Mucosa of rectum (tissue), 2 donors: Measurements from ENCODE around the gene TMEM184A.

Source experiments
- H3K27ac ChIP-seq, 2 donors: one replicate each; pipeline ENCODE4 v1.7.0; 2013; ENCODE audit warnings: inconsistent platforms in 2 of 2, low read depth in 2 of 2, low read length in 2 of 2
- H3K27me3 ChIP-seq, 2 donors: one replicate each; pipeline ENCODE4 v1.7.0; 2013; ENCODE audit warnings: low read length in 2 of 2; ENCODE audit not compliant: control insufficient read depth in 2 of 2, insufficient read depth in 2 of 2
- H3K36me3 ChIP-seq, 2 donors: one replicate each; pipeline ENCODE4 v1.7.0; 2013; ENCODE audit warnings: low read length in 2 of 2; ENCODE audit not compliant: control insufficient read depth in 2 of 2, insufficient read depth in 2 of 2
- H3K4me1 ChIP-seq, 2 donors: one replicate each; pipeline ENCODE4 v1.7.0; 2013; ENCODE audit warnings: low read length in 2 of 2, mild to moderate bottlenecking in 1 of 2; ENCODE audit not compliant: control insufficient read depth in 2 of 2, insufficient read depth in 2 of 2
- H3K4me3 ChIP-seq, 2 donors: one replicate each; pipeline ENCODE4 v1.7.0; 2013; ENCODE audit warnings: low read length in 2 of 2
- H3K9ac ChIP-seq, 2 donors: one replicate each; pipeline ENCODE4 v1.7.0; 2013; ENCODE audit warnings: low read length in 2 of 2, low read depth in 1 of 2, mild to moderate bottlenecking in 1 of 2
- H3K9me3 ChIP-seq, 2 donors: one replicate each; pipeline ENCODE4 v1.7.0; 2013; ENCODE audit warnings: low read length in 2 of 2; ENCODE audit not compliant: control insufficient read depth in 2 of 2
- donor health status: healthy.
- donor health status: Normal muscosa, but diverticular disease.

The TMEM184A gene

DNA sequence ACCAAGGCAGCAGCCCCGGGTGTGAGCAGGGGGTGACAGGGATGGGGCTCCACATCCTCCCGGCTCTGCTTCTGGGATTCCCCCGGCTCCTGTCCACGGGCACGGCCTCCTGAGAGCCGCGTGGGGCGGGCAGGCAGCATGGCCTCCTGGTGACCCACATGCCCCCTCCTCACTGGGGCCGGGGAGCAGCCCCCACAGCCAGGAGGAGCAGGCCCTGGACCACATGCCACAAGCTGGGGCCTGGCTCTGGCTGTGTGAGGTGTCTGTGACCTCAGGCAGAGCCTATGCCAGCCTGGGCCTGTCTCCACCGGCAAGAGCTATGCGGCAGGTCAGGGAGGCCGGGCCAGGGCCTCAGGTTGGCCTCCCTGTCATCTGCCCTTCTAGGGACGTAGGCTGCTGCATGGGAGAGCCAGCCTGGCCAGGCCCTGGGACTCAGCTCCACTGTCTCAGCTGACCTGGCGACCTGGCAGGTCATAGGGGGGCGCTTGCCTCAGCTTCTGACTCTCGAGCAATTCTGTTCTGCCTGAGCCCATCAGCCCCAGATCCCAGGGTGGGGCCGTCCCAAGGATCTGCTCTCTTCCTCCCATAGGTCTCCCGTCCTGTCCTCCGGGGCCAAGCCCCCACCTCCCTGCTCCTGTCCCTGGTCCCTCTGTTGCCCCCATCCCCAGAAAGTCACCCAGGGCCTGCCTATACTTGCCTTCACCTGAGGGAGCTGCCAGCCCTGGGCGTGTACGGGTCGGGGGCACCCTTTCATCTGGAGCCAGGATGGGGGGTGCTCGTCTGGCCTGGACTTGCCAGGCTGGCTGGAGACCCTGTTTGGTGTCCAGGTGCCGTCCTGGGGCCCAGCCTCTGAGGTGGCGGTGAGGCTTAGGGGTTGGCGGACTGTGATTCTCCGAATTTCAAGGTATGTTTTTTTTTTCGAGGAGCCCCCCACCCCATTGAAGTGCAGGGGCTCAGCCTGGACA is 3.9 kb upstream of the TMEM184A start:
- Histone ChIP-seq H3K9me3 (no peaks in the 10 kb centered on the region), H3K4me3 (no peak overlapping the region), H3K4me1 (peaks cover 25 to 38% of the 10 kb centered on the region in 2 donors), H3K27me3 (no peaks in the 10 kb centered on the region), H3K36me3 (no peaks in the 10 kb centered on the region), H3K9ac (peak overlapping the region in 1 of 2 donors; percentile 48), H3K27ac (peak overlapping the region in 1 of 2 donors; percentile 32)

- H3K9ac ChIP-seq: peak overlapping the region in 1 of 2 donors; percentile 48
- no peak overlapping the region for H3K4me3 ChIP-seq
- H3K27ac ChIP-seq: peak overlapping the region; percentile 52 to 71
- no peaks in the 10 kb centered on the region for H3K27me3 ChIP-seq
- H3K4me1 ChIP-seq: peaks cover 26 to 44% of the 10 kb centered on the region in 2 donors
- no peaks in the 10 kb centered on the region for H3K36me3 ChIP-seq
- no peaks in the 10 kb centered on the region for H3K9me3 ChIP-seq
Observed at GRCh38 chr7:1558841-1559625, 3.0 kb upstream of the TMEM184A start.

- Histone ChIP-seq H3K4me3 (no peak overlapping the region), H3K4me1 (peaks cover 26 to 44% of the 10 kb centered on the region in 2 donors), H3K9ac (peak overlapping the region in 1 of 2 donors; percentile 19), H3K9me3 (no peaks in the 10 kb centered on the region), H3K27ac (peak overlapping the region; percentile 52 to 71), H3K27me3 (no peaks in the 10 kb centered on the region), H3K36me3 (peaks cover 0 to 3% of the 10 kb centered on the region in 2 donors)
Observed at GRCh38 chr7:1558181-1558811, 2.3 kb upstream of the TMEM184A start.

DNA sequence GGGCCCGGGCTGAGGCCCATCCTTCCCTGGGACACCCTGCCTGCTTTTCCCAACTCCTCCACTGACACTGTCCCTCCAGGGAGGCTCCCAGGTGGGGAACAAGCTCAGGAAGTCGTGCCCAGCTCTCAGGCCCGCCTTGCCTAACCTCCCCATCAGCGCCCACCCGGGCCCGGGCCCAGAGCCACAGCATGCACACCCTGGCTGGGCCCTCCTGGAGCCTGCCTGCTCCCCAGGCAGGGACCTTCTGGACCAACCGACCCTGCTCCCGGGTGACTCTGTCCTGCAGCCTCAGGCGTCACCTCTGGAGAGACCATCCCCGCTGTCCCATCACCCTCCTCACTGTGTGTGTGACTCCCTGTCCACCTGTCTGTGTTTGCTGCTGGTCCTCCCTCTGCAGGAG is 1.8 kb upstream of the TMEM184A start:
- Histone ChIP-seq H3K4me1 (peaks cover 26 to 44% of the 10 kb centered on the region in 2 donors), H3K9ac (no peak overlapping the region), H3K36me3 (peaks cover 0 to 3% of the 10 kb centered on the region in 2 donors), H3K27me3 (no peaks in the 10 kb centered on the region), H3K9me3 (no peaks in the 10 kb centered on the region), H3K27ac (no peak overlapping the region), H3K4me3 (no peak overlapping the region)

- Histone ChIP-seq H3K4me3 (no peak overlapping the region), H3K36me3 (peaks cover 0 to 6% of the 10 kb centered on the region in 2 donors), H3K9me3 (no peaks in the 10 kb centered on the region), H3K4me1 (peaks cover 26 to 44% of the 10 kb centered on the region in 2 donors), H3K27me3 (no peaks in the 10 kb centered on the region), H3K9ac (peak overlapping the region in 1 of 2 donors; percentile 93), H3K27ac (peak overlapping the region; percentile 98 to 99)
Observed at GRCh38 chr7:1557006-1557405, 1.0 kb upstream of the TMEM184A start.

- Histone ChIP-seq H3K4me3 (peak overlapping the region; percentile 65 to 68), H3K9ac (peak overlapping the region; percentile 74 to 93), H3K27me3 (no peaks in the 10 kb centered on the region), H3K36me3 (peaks cover 0 to 6% of the 10 kb centered on the region in 2 donors), H3K4me1 (peaks cover 26 to 41% of the 10 kb centered on the region in 2 donors), H3K27ac (peak overlapping the region; percentile 98 to 99), H3K9me3 (no peaks in the 10 kb centered on the region)
Observed at GRCh38 chr7:1555046-1555812, 776 bp downstream of the TMEM184A start.

- H3K4me3 ChIP-seq: peak overlapping the region; percentile 65 to 68
- no peaks in the 10 kb centered on the region for H3K9me3 ChIP-seq
- peak overlapping the region; percentile 47 to 93 for H3K9ac ChIP-seq
- H3K4me1 ChIP-seq: peaks cover 24 to 37% of the 10 kb centered on the region in 2 donors
- H3K27ac ChIP-seq: peak overlapping the region; percentile 98 to 99
- H3K36me3 ChIP-seq: peaks cover 0 to 6% of the 10 kb centered on the region in 2 donors
- no peaks in the 10 kb centered on the region for H3K27me3 ChIP-seq
Observed at GRCh38 chr7:1554333-1555045, 1.5 kb downstream of the TMEM184A start.

GRCh38 chr7:1553512-1554210 is 2.3 kb downstream of the TMEM184A start:
- Histone ChIP-seq H3K4me1 (peaks cover 18 to 30% of the 10 kb centered on the region in 2 donors), H3K4me3 (no peak overlapping the region), H3K27me3 (no peaks in the 10 kb centered on the region), H3K36me3 (peaks cover 7 to 10% of the 10 kb centered on the region in 2 donors), H3K9me3 (no peaks in the 10 kb centered on the region), H3K27ac (no peak overlapping the region), H3K9ac (no peak overlapping the region)
